Neuronal stem cell (in vitro differentiated cells): ENCODE data around the gene TRIM24.
"Not testable (repeated sequence)": the region's sequence is repeated elsewhere in the genome, so short reads cannot be mapped to it uniquely, and the experiment has no call there.

ENCODE experiments used
- DNase-seq: peaks from one replicate; pipeline ENCODE4 v3.0.0-alpha.2; 2013; ENCODE audit warnings: low spot score
- H2AFZ ChIP-seq: one replicate; pipeline ENCODE4 v1.6.1; 2013; ENCODE audit warnings: mild to moderate bottlenecking, low read length, inconsistent platforms
- H2AK5ac ChIP-seq: 2 replicates; pipeline ENCODE4 v1.6.1; 2013; ENCODE audit warnings: low read depth, mild to moderate bottlenecking, inconsistent platforms, low read length, moderate library complexity, mixed read lengths
- H2BK120ac ChIP-seq: 2 replicates; pipeline ENCODE4 v1.6.1; 2013; ENCODE audit warnings: low read depth, mild to moderate bottlenecking, inconsistent platforms, low read length, moderate library complexity, mixed read lengths
- H2BK12ac ChIP-seq: one replicate; pipeline ENCODE4 v1.6.1; 2013; ENCODE audit warnings: low read length, inconsistent platforms
- H2BK15ac ChIP-seq: 2 replicates; pipeline ENCODE4 v1.6.1; 2013; ENCODE audit warnings: mild to moderate bottlenecking, low read length, inconsistent platforms, mixed read lengths
- H2BK5ac ChIP-seq: one replicate; pipeline ENCODE4 v1.6.1; 2013; ENCODE audit warnings: inconsistent platforms, mild to moderate bottlenecking, low read length, moderate library complexity
- H3K14ac ChIP-seq: one replicate; pipeline ENCODE4 v1.6.1; 2013; ENCODE audit warnings: low read length, inconsistent platforms
- H3K18ac ChIP-seq: 2 replicates; pipeline ENCODE4 v1.6.1; 2013; ENCODE audit warnings: low read length, inconsistent platforms
- H3K23ac ChIP-seq: 2 replicates; pipeline ENCODE4 v1.6.1; 2013; ENCODE audit warnings: low read depth, mild to moderate bottlenecking, mixed read lengths, low read length, inconsistent platforms; ENCODE audit not compliant: poor library complexity
- H3K27ac ChIP-seq: replicated peaks from 3 replicates; pipeline ENCODE4 v1.5.1; 2013; ENCODE audit warnings: low read length, inconsistent platforms
- H3K27me3 ChIP-seq, 3 experiments: 2 replicates each; pipeline ENCODE4 v1.6.1; 2013; ENCODE audit warnings: low read length in 3 of 3, mild to moderate bottlenecking in 2 of 3, inconsistent platforms in 1 of 3, low read depth in 1 of 3, mixed read lengths in 1 of 3, moderate library complexity in 1 of 3; ENCODE audit not compliant: control insufficient read depth in 3 of 3, insufficient read depth in 3 of 3
- H3K36me3 ChIP-seq, 2 donors: replicated peaks in 1 of 2; 2 replicates each; pipeline ENCODE4 v1.6.1; 2013; ENCODE audit warnings: low read length in 2 of 2; ENCODE audit not compliant: control insufficient read depth in 2 of 2, insufficient read depth in 2 of 2
- H3K4ac ChIP-seq: 2 replicates; pipeline ENCODE4 v1.6.1; 2013; ENCODE audit warnings: inconsistent platforms, mild to moderate bottlenecking, low read length, moderate library complexity
- H3K4me1 ChIP-seq, 2 donors: 1 replicate in 1 of 2; 2 replicates in 1 of 2; pipeline ENCODE4 v1.6.1; 2013; ENCODE audit warnings: low read length in 2 of 2, low read depth in 1 of 2; ENCODE audit not compliant: control insufficient read depth in 2 of 2, insufficient read depth in 1 of 2
- H3K4me2 ChIP-seq: one replicate; pipeline ENCODE4 v1.6.1; 2013; ENCODE audit warnings: mild to moderate bottlenecking, low read length, inconsistent platforms; ENCODE audit not compliant: insufficient read depth, poor library complexity, severe bottlenecking
- H3K4me3 ChIP-seq, 2 donors: 2 replicates each; pipeline ENCODE4 v1.5.1; 2013; ENCODE audit warnings: low read length in 2 of 2, mild to moderate bottlenecking in 2 of 2, inconsistent platforms in 1 of 2, moderate library complexity in 1 of 2
- H3K79me1 ChIP-seq: one replicate; pipeline ENCODE4 v1.6.1; 2013; ENCODE audit warnings: low read depth, mild to moderate bottlenecking, inconsistent platforms, low read length, moderate library complexity
- H3K9ac ChIP-seq: one replicate; pipeline ENCODE4 v1.6.1; 2013; ENCODE audit warnings: mild to moderate bottlenecking, low read depth, low read length, inconsistent platforms; ENCODE audit not compliant: poor library complexity
- H3K9me3 ChIP-seq, 2 donors: replicated peaks in 1 of 2; 2 replicates each; pipeline versions ENCODE3 to v1.6.1; 2013; ENCODE audit warnings: low read length in 2 of 2, mild to moderate bottlenecking in 2 of 2, inconsistent platforms in 1 of 2, low read depth in 1 of 2, mixed read lengths in 1 of 2, moderate library complexity in 1 of 2; ENCODE audit not compliant: control insufficient read depth in 2 of 2, insufficient read depth in 1 of 2
- H4K8ac ChIP-seq: one replicate; pipeline ENCODE4 v1.6.1; 2013; ENCODE audit warnings: low read depth, mild to moderate bottlenecking, inconsistent platforms, low read length, moderate library complexity
- H4K91ac ChIP-seq: one replicate; pipeline ENCODE4 v1.6.1; 2013; ENCODE audit warnings: low read length, low read depth, mild to moderate bottlenecking, inconsistent platforms; ENCODE audit not compliant: poor library complexity
- WGBS, 2 donors: extraction: QIAGEN DNeasy Blood & Tissue Kit; methylation state at CpG; one replicate each; pipeline ENCODE4 v1.1.7; 2013; ENCODE audit warnings: missing lambda C conversion rate in 2 of 2, mixed read lengths in 1 of 2; ENCODE audit not compliant: insufficient read length in 2 of 2, insufficient replicate concordance in 1 of 2; ENCODE audit errors: extremely low coverage in 2 of 2; 5-methylcytosine and 5-hydroxymethylcytosine counted together

TRIM24 gene

GRCh38 chr7:138460649-138461607 is 869 bp downstream of the TRIM24 start:
- peak overlapping the region; percentile 17 for H4K8ac ChIP-seq

GRCh38 chr7:138463291-138463618 is 3.2 kb downstream of the TRIM24 start:
- not testable (repeated sequence) for H2BK12ac ChIP-seq, H3K4me2 ChIP-seq, H3K18ac ChIP-seq, H2BK120ac ChIP-seq, H3K4me1 ChIP-seq, H3K27ac ChIP-seq, H4K8ac ChIP-seq, H3K23ac ChIP-seq, H3K9ac ChIP-seq, H4K91ac ChIP-seq, H3K27me3 ChIP-seq, DNase-seq, H2BK15ac ChIP-seq, H2AK5ac ChIP-seq, H3K14ac ChIP-seq, H3K79me1 ChIP-seq, H2BK5ac ChIP-seq, H2AFZ ChIP-seq
- H3K36me3 ChIP-seq, result peaks cover 5 to 51% of the 10 kb centered on the region in 2 donors
- H3K4ac ChIP-seq, result peak overlapping the region; percentile 10
- H3K9me3 ChIP-seq, result peaks cover 2 to 54% of the 10 kb centered on the region in 2 donors
- peak overlapping the region in 1 of 2 donors; percentile 32 for H3K4me3 ChIP-seq
- no CpG with 5 or more reads among the region's 6 CpGs for WGBS, 2 donors

More at GRCh38 chr7:138460649-138461607, 869 bp downstream of the TRIM24 start:
- Histone ChIP-seq H4K91ac (peak overlapping the region; percentile 95), H2AFZ (peak overlapping the region; percentile 81), H2BK5ac (peak overlapping the region; percentile 99), H3K9ac (peak overlapping the region; percentile 98), H3K9me3 (peaks cover 2 to 32% of the 10 kb centered on the region in 2 donors), H3K14ac (peak overlapping the region; percentile 98), H3K27me3 (no peaks in the 10 kb centered on the region), H2BK120ac (no peak overlapping the region), H2AK5ac (peak overlapping the region; percentile 88), H3K18ac (peak overlapping the region; percentile 99), H2BK12ac (no peak overlapping the region), H3K27ac (peak overlapping the region; percentile 97), H3K4me1 (peaks cover 3 to 8% of the 10 kb centered on the region in 2 donors), H3K36me3 (peaks cover 5 to 32% of the 10 kb centered on the region in 2 donors), H3K4me3 (peak overlapping the region; percentile 59 to 100), H3K4me2 (peak overlapping the region; percentile 40), H2BK15ac (peak overlapping the region; percentile 67), H3K4ac (no peak overlapping the region), H3K79me1 (peaks cover 9% of the 10 kb centered on the region), H3K23ac (peak overlapping the region; percentile 99)
- no CpG with 5 or more reads among the region's 84 CpGs for WGBS, 2 donors
- DNase-seq, result peak; percentile 43

GRCh38 chr7:138465046-138465445 is 5.0 kb downstream of the TRIM24 start:
- Histone ChIP-seq H3K4ac (no peak overlapping the region), H3K79me1 (peaks cover 14% of the 10 kb centered on the region), H3K27me3 (no peaks in the 10 kb centered on the region), H4K91ac (no peak overlapping the region), H2BK15ac (no peak overlapping the region), H3K4me3 (no peak overlapping the region), H3K36me3 (peaks cover 7 to 68% of the 10 kb centered on the region in 2 donors), H3K9ac (no peak overlapping the region), H2AK5ac (no peak overlapping the region), H2BK120ac (no peak overlapping the region), H2BK12ac (no peak overlapping the region), H4K8ac (no peak overlapping the region), H3K18ac (no peak overlapping the region), H3K9me3 (peaks cover 4 to 68% of the 10 kb centered on the region in 2 donors), H2BK5ac (no peak overlapping the region), H2AFZ (no peak overlapping the region), H3K23ac (no peak overlapping the region), H3K4me1 (peaks cover 0 to 6% of the 10 kb centered on the region in 2 donors), H3K14ac (no peak overlapping the region), H3K27ac (no peak overlapping the region), H3K4me2 (no peak overlapping the region)
- WGBS, 2 donors, result 100% methylated on average over 1 of the region's 3 CpGs; no CpG with 5 or more reads in 1 of the 2 donors
- no peak for DNase-seq

GRCh38 chr7:138466069-138466756 is 6.2 kb downstream of the TRIM24 start:
- not testable (repeated sequence) for H3K4me1 ChIP-seq, H3K23ac ChIP-seq, H2AK5ac ChIP-seq, H4K8ac ChIP-seq, H2BK12ac ChIP-seq, DNase-seq, H3K27me3 ChIP-seq, H2BK15ac ChIP-seq, H3K4me3 ChIP-seq, H3K27ac ChIP-seq, H3K18ac ChIP-seq, H2BK120ac ChIP-seq, H4K91ac ChIP-seq, H2AFZ ChIP-seq, H3K9ac ChIP-seq, H3K4ac ChIP-seq, H3K14ac ChIP-seq, H3K79me1 ChIP-seq, H2BK5ac ChIP-seq, H3K4me2 ChIP-seq
- H3K36me3 ChIP-seq, result peaks cover 7 to 77% of the 10 kb centered on the region in 2 donors
- no CpG with 5 or more reads among the region's 11 CpGs for WGBS, 2 donors
- H3K9me3 ChIP-seq, result peaks cover 4 to 79% of the 10 kb centered on the region in 2 donors
